ENCODE measurements around the gene BATF.

DNA sequence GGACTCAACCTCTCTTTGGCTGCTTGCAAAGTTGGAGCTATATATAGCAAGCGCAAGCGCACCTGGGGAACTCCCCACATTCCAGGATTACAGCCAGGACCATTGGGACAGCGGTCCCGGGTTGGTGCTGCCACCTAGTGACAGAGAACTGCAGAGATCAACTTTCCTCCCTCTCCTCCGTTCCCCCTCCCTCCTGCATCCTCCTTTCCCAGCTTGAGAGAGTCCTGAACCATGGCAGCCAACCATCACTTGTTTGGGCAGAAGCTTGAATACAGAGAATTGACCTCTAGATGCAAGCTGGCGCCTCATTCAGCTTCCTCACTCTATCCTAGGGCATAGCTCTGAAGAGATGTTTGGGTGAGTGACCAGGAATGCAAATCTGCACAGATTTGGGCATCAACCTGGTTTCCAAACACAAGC is 38.8 kb downstream of the BATF start:
- TF ChIP-seq EZH2 (optimal IDR thresholded peaks at IDR 0.05; ENCODE audit: low read depth, low read length) = no peak
- TF ChIP-seq, protein P1, sequence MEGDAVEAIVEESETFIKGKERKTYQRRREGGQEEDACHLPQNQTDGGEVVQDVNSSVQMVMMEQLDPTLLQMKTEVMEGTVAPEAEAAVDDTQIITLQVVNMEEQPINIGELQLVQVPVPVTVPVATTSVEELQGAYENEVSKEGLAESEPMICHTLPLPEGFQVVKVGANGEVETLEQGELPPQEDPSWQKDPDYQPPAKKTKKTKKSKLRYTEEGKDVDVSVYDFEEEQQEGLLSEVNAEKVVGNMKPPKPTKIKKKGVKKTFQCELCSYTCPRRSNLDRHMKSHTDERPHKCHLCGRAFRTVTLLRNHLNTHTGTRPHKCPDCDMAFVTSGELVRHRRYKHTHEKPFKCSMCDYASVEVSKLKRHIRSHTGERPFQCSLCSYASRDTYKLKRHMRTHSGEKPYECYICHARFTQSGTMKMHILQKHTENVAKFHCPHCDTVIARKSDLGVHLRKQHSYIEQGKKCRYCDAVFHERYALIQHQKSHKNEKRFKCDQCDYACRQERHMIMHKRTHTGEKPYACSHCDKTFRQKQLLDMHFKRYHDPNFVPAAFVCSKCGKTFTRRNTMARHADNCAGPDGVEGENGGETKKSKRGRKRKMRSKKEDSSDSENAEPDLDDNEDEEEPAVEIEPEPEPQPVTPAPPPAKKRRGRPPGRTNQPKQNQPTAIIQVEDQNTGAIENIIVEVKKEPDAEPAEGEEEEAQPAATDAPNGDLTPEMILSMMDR (IDR thresholded peaks at IDR 0.05; ENCODE audit: low read length) = peak; percentile 60

All from MM.1S (cell line).